Fibroblast of the aortic adventitia (primary cell): ENCODE measurements around the gene SEC61A2. TPM values are rescaled to one million over a fixed set of nuclear protein-coding genes. Genes with fewer than 3 reads are reported as not detected.

Experiments used
- DNase-seq: peaks from one replicate; pipeline ENCODE4 v3.0.0-alpha.2; 2010; ENCODE audit warnings: low read depth
- H3K4me3 ChIP-seq: 2 replicates; pipeline ENCODE4 v1.5.1; 2011; ENCODE audit warnings: low read depth, mild to moderate bottlenecking, control low read depth, low read length, moderate library complexity
- total RNA-seq: library from RNA; depleted of rRNA; stranded (reverse); fragments of >200 nt; gene quantifications from 2 replicates; pipeline ENCODE4 v1.2.3, GENCODE V29; 2012; ENCODE audit warnings: low replicate concordance
- TF ChIP-seq, protein P1 (sequence below): IDR thresholded peaks from 2 replicates; pipeline ENCODE4 v1.5.1; 2011; ENCODE audit warnings: mild to moderate bottlenecking, low read length, control low read depth, inconsistent platforms; ENCODE audit not compliant: insufficient read depth

The SEC61A2 gene
- total RNA-seq, 1 donor, result 8.9 TPM

DNA sequence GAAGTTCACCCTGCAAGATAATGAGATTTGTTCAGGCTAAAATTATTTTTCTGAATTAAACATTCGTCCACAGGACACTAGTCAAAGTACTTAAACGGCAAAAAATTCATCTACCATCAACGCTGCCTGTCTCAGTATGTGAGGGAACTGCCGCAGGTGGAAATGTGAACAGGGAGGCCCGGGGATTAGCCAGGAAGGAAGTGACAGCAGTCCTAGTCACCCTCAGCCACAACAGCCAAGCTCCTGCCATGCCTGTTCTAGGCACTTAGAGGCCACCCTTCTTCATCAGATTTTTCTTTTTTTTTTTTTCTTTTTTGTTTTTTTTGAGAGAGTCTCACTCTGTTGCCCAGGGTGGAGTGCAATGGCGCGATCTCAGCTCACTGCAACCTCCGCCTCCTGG lies 56.8 kb downstream of the SEC61A2 start:
- no peak overlapping the region for H3K4me3 ChIP-seq
- TF ChIP-seq, protein P1, sequence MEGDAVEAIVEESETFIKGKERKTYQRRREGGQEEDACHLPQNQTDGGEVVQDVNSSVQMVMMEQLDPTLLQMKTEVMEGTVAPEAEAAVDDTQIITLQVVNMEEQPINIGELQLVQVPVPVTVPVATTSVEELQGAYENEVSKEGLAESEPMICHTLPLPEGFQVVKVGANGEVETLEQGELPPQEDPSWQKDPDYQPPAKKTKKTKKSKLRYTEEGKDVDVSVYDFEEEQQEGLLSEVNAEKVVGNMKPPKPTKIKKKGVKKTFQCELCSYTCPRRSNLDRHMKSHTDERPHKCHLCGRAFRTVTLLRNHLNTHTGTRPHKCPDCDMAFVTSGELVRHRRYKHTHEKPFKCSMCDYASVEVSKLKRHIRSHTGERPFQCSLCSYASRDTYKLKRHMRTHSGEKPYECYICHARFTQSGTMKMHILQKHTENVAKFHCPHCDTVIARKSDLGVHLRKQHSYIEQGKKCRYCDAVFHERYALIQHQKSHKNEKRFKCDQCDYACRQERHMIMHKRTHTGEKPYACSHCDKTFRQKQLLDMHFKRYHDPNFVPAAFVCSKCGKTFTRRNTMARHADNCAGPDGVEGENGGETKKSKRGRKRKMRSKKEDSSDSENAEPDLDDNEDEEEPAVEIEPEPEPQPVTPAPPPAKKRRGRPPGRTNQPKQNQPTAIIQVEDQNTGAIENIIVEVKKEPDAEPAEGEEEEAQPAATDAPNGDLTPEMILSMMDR, result no peak
- DNase-seq, result no peak

DNA sequence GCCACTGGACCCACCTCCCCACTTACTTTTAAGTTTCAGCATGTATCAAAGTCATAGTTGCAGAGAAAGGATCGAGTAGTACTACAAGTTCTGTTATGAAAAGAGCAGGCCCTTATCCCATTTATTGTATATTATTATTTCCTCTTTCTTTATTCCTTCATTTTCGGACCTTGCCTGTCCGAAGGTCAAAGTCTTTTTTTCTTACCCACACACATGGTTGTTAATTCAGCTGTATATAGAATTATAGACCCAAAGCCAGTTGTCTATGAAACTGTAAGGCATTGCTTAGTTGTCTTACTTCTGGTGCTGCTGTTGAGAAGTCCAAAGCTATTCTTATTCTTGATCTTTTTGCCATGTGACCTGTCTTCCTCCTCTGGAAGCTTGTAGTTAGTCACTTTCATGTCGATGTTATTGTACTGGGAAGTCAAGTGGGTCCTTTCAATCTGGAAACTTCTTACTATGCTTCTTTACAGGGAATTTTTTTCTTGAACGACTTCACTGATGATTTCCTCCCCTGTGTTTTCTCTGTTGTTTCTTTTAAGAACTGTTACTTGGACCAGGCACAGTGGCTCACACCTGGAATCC lies 57.9 kb downstream of the SEC61A2 start:
- TF ChIP-seq, protein P1, result no peak
- no peak for DNase-seq
- no peak overlapping the region for H3K4me3 ChIP-seq

DNA sequence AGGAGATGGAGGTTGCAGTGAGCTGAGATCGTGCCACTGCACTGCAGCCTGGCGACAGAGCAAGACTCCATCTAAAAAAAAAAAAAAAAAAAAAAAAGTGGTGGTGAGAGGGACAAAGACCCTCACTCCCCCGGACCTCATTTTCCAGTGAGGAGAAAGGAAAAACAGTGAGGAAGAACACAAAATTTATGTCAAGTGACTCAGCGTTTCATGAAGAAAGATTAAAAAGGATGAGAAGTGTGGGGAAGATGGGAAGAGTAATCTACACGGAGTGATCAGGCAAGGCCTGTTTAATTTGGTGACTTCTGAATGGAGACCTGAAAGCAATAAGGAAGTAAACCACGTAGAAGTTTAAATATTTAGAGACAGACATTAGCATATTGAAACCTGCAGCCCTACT lies 59.2 kb downstream of the SEC61A2 start:
- H3K4me3 ChIP-seq, result no peak overlapping the region
- DNase-seq, result no peak
- TF ChIP-seq, protein P1, result no peak

DNA sequence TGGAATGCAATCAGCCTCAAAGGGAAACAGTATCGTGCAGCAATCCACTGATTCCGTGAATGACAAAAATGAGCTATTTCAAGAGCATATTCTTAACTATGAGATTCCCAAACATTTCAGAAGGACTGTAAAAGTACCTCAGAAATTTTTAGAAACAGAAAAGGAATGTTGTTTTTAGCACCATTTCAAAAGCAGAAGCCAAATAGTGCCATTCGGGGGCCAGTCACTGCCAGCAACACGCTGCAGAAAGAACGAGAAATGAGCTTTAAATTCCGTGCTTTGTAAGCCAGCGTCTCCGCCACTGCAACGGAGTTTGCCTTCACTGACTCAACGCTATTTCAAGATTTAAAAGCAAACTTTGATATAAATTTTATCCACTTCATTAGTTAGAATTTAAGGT lies 59.9 kb downstream of the SEC61A2 start:
- TF ChIP-seq, protein P1, result no peak

DNA sequence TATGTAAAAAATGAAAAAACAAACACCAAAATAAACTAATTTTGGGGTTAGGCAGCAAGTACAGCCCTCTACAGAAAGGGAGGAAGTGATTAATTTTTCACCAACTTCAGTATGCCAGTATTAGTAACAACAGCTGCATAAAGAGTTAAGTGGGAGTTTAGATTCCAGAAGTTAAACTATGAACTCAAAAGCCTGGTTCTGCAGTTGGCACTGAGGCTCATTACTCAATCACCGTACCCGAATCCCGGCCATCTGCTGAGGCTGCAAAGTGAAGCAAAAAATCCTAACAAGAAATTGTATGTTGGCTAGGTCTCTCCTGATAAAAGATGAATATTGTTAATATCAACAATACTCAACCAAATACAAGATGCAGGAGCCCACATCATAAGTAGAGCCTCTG lies 62.2 kb downstream of the SEC61A2 start:
- no peak overlapping the region for H3K4me3 ChIP-seq
- DNase-seq, result no peak
- TF ChIP-seq, protein P1, result no peak

More for the DNA sequence above, 59.9 kb downstream of the SEC61A2 start:
- no peak for DNase-seq
- no peak overlapping the region for H3K4me3 ChIP-seq

DNA sequence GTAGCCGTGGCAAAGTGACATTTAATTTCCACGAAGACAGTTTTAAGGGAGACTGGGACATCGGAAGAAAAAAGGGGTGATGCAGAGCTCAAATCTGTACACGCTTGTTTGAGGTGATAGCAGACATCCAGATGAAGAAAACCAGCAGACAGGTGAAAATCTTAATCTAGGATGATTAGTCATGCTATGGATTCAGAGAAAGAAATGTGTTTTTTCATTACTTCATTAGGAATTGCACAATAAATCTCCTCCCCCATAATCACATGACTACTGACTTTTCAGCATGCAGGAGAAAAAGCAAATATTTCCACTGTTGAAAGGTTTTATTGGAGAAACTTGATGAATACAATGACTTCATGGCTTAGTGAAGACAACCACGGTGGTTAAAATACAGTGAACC lies 63.7 kb downstream of the SEC61A2 start:
- peak; percentile 56 for DNase-seq
- no peak overlapping the region for H3K4me3 ChIP-seq
- TF ChIP-seq, protein P1, result no peak

DNA sequence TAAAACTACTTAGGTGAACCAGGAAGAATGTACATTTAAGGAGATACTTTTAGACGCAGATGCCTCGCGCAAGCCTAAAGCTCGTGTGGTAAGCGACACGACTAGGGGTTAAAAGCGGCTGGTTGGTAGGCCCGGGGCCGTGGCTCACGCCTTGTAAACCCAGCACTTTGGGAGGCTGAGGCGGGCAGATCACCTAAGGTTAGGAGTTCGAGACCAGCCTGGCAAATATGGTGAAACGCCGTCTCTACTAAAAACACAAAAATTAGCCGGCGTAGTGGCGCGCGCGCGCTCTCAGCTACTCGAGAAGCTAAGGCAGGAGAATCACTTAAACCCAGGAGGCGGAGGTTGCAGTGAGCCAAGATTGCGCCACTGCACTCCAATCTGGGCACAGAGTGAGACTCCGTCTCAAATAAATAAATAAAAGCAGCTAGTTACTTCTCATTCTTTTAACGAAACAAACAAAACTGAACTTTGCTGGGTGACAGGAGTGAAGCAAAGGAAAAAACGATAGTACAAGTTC lies 65.3 kb downstream of the SEC61A2 start:
- peak; percentile 49 for DNase-seq
- H3K4me3 ChIP-seq, result peak overlapping the region; percentile 99
- TF ChIP-seq, protein P1, result no peak
